Aorta (tissue), 5 donors: ENCODE results near the gene RIMS1. TPM values are rescaled to one million over a fixed set of nuclear protein-coding genes. Genes with fewer than 3 reads are reported as not detected.
"Not testable (repeated sequence)": the region's sequence is repeated elsewhere in the genome, so short reads cannot be mapped to it uniquely, and the experiment has no call there.

ENCODE experiments used
- ATAC-seq: fragments of 200-7000 bp; cut with Tn5 transposase; one replicate; pipeline ENCODE4 v1.9.1; 2022; ENCODE audit warnings: moderate library complexity; ENCODE audit not compliant: low FRiP score
- DNase-seq, 2 donors: peaks; one replicate each; pipeline ENCODE4 v3.0.0-alpha.2; 2020
- H3K27ac ChIP-seq, 2 donors: one replicate each; pipeline ENCODE4 v1.5.1; 2013; ENCODE audit warnings: low read length in 2 of 2, mild to moderate bottlenecking in 2 of 2, moderate library complexity in 2 of 2, control low read depth in 1 of 2, inconsistent platforms in 1 of 2, low read depth in 1 of 2
- H3K27me3 ChIP-seq, 2 donors: one replicate each; pipeline ENCODE4 v1.6.1; 2013; ENCODE audit warnings: control low read depth in 1 of 2, low read length in 1 of 2, mild to moderate bottlenecking in 1 of 2, moderate library complexity in 1 of 2; ENCODE audit not compliant: insufficient read depth in 2 of 2, control insufficient read depth in 1 of 2
- H3K36me3 ChIP-seq, 2 donors: one replicate each; pipeline ENCODE4 v1.6.1; 2013; ENCODE audit warnings: control low read depth in 1 of 2, low read length in 1 of 2, mild to moderate bottlenecking in 1 of 2; ENCODE audit not compliant: insufficient read depth in 2 of 2, control insufficient read depth in 1 of 2
- H3K4me1 ChIP-seq, 2 donors: one replicate each; pipeline ENCODE4 v1.6.1; 2013; ENCODE audit warnings: low read length in 2 of 2, control low read depth in 1 of 2, mild to moderate bottlenecking in 1 of 2, moderate library complexity in 1 of 2; ENCODE audit not compliant: insufficient read depth in 2 of 2, control insufficient read depth in 1 of 2
- H3K4me3 ChIP-seq, 2 donors: one replicate each; pipeline ENCODE4 v1.5.1; 2013; ENCODE audit warnings: low read length in 2 of 2, control low read depth in 1 of 2, mild to moderate bottlenecking in 1 of 2
- H3K9me3 ChIP-seq: one replicate; pipeline ENCODE4 v1.6.1; 2013; ENCODE audit warnings: mild to moderate bottlenecking, low read length; ENCODE audit not compliant: control insufficient read depth
- WGBS, 2 donors: extraction: QIAGEN DNeasy Blood & Tissue Kit; methylation state at CpG; one replicate each; pipeline ENCODE4 v1.1.7; 2013; 5-methylcytosine and 5-hydroxymethylcytosine counted together
- intact Hi-C, 2 donors: fragments of 100-400 bp; cut with DNase I; formaldehyde crosslinking; loops; one replicate each; pipeline versions ENCODE4 v1.14.2 to v1.15.0; 2022
- polyA plus RNA-seq, 2 donors: library from polyadenylated mRNA; stranded (reverse); fragments of 200-250 nt; gene quantifications; one replicate each; pipeline ENCODE4 v1.2.3, GENCODE V29; 2013
- total RNA-seq, 2 donors: library from RNA; stranded (reverse); fragmentation: NEBNext Ultra II Directional; extraction: Animal tissue kit (Norgen Biotek cat#: 25700); gene quantifications; one replicate each; pipeline ENCODE4 v1.2.1, GENCODE V29; 2021
- donor health status: healthy with polysubstance abuse.
- donor health status: Bipolar disorder and iron deficiency.
- donor health status: DM: no; HTN: no; CAD: no.
- donor health status: DM: no; HTN: no; CAD: no.
- donor health status: DM: yes; HTN: yes; CAD: no.

RIMS1 gene
- total and polyA plus RNA-seq, 4 donors, result under 0.01 to 5.7 (median 4.8) TPM; not detected in 1

DNA sequence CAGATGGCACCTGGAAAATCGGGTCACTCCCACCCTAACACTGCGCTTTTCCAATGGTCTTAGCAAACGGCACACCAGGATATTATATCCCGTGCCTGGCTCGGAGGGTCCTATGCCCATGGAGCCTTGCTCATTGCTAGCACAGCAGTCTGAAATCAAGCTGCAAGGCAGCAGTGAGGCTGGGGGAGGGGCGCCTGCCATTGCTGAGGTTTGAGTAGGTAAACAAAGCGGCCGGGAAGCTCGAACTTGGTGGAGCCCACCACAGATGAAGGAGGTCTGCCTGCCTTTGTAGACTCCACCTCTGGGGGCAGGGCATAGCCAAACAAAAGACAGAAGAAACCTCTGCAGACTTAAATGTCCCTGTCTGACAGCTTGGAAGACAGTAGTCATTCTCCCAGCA lies 120.2 kb downstream of the RIMS1 start:
- H3K36me3 ChIP-seq, H3K4me3 ChIP-seq, H3K27me3 ChIP-seq, H3K9me3 ChIP-seq, ATAC-seq, intact Hi-C loops, H3K4me1 ChIP-seq, H3K27ac ChIP-seq: not testable (repeated sequence)
- peak in 1 of 2 donors; percentile 44 for DNase-seq
- 93 to 94% methylated on average over 9 of the region's 9 CpGs for WGBS, 2 donors

DNA sequence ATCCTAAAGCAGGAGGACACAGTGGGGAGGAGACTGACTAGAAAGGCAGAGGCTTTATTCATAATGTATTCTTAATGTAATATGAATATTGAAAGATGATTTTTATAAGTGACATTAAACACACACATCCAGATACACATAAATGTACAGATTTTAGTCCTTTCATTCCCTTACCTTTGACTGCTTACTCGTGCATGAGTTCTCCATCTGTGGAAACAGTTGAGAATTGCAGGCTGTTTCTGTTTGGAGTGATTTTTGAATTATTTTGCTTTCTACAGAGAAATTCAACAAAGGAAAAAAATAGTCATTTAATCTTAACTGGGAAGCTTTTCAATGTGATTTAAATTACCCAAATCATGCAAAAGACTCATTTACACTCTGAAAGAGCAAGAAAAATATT lies 136.5 kb downstream of the RIMS1 start:
- 14 to 30% methylated on average over 1 of the region's 1 CpG for WGBS, 2 donors

DNA sequence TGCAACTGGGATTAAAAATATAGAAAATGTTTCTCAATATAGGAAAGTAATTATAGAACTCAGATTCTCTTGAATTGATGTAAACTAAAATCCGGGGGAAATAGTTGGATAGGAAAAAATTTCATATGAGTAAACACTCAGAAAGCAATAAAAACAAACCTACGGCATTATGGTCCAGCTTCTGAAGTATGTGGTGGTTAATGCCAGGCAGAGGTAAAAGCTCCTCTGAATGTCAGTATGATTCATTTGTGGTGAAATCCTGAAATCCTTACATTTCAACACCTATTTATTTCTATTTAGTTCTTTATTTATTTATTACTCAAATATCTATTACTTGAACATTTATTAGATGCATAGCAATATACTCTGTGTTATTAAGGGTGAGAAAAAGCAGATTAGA lies 145.1 kb downstream of the RIMS1 start:
- WGBS, 2 donors, result 8 to 16% methylated on average over 2 of the region's 2 CpGs
- H3K27ac ChIP-seq, result no peak overlapping the region
- ATAC-seq (no peak), DNase-seq (no peak)
- H3K27me3 ChIP-seq, result no peaks in the 10 kb centered on the region
- no peaks in the 10 kb centered on the region for H3K36me3 ChIP-seq
- no peaks in the 10 kb centered on the region for H3K9me3 ChIP-seq
- intact Hi-C loops, result no loop called here
- no peaks in the 10 kb centered on the region for H3K4me1 ChIP-seq
- no peak overlapping the region for H3K4me3 ChIP-seq

More for the DNA sequence above, 136.5 kb downstream of the RIMS1 start:
- intact Hi-C loops, result no loop called here
- no peak overlapping the region for H3K4me3 ChIP-seq
- ATAC-seq, result no peak
- no peak for DNase-seq
- no peak overlapping the region for H3K27ac ChIP-seq
- H3K9me3 ChIP-seq, result no peaks in the 10 kb centered on the region
- H3K36me3 ChIP-seq, result no peaks in the 10 kb centered on the region
- peaks cover 0 to 1% of the 10 kb centered on the region in 2 donors for H3K4me1 ChIP-seq
- H3K27me3 ChIP-seq, result no peaks in the 10 kb centered on the region

DNA sequence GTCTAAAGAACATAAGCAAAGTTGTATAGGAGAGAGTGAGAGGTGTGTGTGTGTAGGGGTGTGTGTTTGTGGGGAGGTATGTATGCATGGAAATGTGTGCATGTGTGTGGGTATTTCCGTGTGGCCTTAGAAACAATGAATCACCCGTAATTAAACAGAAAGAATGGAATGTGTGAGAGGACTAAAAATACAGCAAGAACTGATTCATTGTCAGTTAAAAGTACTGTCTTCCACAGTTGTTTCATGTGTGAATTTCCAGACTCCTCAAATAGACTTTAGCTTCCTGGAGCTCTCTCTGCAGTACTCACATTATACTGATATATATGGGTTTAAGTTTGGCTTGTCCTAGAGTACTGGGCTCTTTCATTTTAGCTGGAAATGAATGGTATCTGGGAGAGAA lies 145.7 kb downstream of the RIMS1 start:
- no peaks in the 10 kb centered on the region for H3K4me1 ChIP-seq
- H3K27ac ChIP-seq, result no peak overlapping the region
- intact Hi-C loops, result no loop called here
- 11 to 32% methylated on average over 2 of the region's 2 CpGs for WGBS, 2 donors
- no peaks in the 10 kb centered on the region for H3K36me3 ChIP-seq
- no peak for ATAC-seq
- H3K4me3 ChIP-seq, result no peak overlapping the region
- no peaks in the 10 kb centered on the region for H3K9me3 ChIP-seq
- DNase-seq, result no peak
- no peaks in the 10 kb centered on the region for H3K27me3 ChIP-seq

DNA sequence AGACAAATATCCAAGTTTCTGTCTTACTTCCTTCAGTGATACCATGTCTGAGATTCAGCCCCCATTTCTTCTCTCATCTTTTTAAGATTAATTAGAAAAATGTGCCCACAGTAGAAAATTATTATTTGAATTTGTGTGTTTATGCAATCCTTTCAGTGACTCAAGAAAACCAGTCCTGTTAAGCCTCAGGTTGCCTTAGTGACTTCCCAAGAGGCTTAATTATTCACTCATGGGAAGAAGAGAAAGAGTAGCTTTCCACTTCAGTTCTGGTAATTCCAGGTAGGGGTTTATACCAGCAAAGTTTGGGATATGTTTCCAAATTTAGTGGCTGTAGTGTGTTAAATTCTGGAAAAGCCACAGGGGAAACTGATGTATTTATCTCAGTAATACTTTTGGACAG lies 149.1 kb downstream of the RIMS1 start:
- intact Hi-C loops, result no loop called here
- Histone ChIP-seq H3K9me3 (no peaks in the 10 kb centered on the region), H3K4me1 (no peaks in the 10 kb centered on the region), H3K27me3 (no peaks in the 10 kb centered on the region), H3K36me3 (no peaks in the 10 kb centered on the region), H3K27ac (no peak overlapping the region), H3K4me3 (no peak overlapping the region)
- ATAC-seq, result no peak
- DNase-seq, result no peak

DNA sequence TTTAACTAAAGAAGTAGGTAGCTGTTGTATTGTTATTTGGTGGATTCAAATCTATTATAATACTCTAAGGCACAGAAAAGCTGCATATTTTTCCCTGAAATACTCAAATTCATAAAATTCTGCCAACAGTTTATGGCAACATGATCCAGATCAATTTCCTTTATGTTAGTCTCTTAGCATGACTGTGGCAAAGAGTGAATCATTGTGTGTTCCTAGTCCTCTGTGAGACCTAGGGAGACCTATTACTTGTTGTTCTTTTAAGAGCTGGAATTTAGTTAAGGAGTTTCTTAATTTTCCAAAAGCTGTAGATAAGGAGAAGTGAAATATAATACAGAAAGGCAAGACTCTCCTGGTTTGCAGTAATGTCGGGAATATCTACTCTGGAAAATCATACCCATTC lies 149.6 kb downstream of the RIMS1 start:
- no peaks in the 10 kb centered on the region for H3K4me1 ChIP-seq
- ATAC-seq (no peak), DNase-seq (no peak)
- H3K36me3 ChIP-seq, result no peaks in the 10 kb centered on the region
- H3K27ac ChIP-seq, result no peak overlapping the region
- no peaks in the 10 kb centered on the region for H3K9me3 ChIP-seq
- intact Hi-C loops, result no loop called here
- 79 to 81% methylated on average over 1 of the region's 1 CpG for WGBS, 2 donors
- H3K27me3 ChIP-seq, result no peaks in the 10 kb centered on the region
- no peak overlapping the region for H3K4me3 ChIP-seq

DNA sequence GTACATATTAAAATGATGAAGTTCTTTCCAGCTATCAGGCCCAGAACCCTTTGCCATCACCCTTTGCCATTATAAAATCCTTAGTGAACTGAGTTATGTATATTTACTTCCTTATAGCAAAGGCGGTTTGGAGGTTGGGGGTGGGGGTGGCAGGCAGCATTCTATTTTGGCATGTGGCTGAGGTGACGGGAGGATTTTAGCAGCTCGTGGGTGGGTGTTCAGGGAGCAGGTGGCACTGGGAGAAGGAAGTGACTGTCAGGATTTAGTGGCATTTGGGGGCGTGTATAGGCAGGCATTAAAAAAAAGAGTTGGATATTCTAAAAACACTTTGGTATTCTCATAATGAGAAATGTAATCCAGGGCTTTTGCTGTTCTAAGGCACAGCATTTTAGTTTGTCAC lies 150.7 kb downstream of the RIMS1 start:
- DNase-seq (no peak), ATAC-seq (no peak)
- H3K27ac ChIP-seq, result no peak overlapping the region
- no peaks in the 10 kb centered on the region for H3K4me1 ChIP-seq
- 27 to 28% methylated on average over 4 of the region's 4 CpGs for WGBS, 2 donors
- H3K4me3 ChIP-seq, result no peak overlapping the region
- no peaks in the 10 kb centered on the region for H3K9me3 ChIP-seq
- H3K27me3 ChIP-seq, result no peaks in the 10 kb centered on the region
- no peaks in the 10 kb centered on the region for H3K36me3 ChIP-seq
- intact Hi-C loops, result no loop called here

DNA sequence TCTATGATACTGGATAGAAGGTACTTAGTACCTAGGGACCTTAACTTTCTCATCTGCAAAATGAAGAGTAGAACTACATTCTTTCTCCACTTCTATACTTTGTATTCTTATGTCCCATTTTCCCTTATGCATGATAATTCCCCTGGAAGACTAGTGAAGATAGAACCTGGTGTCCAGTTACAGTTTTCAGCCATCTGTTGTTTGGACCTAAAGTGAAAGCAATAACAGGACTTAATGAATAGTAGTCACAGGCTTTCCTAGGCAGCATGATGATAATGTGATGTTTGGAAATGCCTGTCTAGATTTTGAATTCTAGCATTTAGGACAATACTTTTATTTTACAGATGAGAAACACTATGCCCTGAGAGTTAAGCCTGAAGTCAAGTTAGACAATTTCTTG lies 153.8 kb downstream of the RIMS1 start:
- DNase-seq, result no peak
- H3K4me3 ChIP-seq, result no peak overlapping the region
- no peaks in the 10 kb centered on the region for H3K36me3 ChIP-seq
- no peaks in the 10 kb centered on the region for H3K4me1 ChIP-seq
- no peak overlapping the region for H3K27ac ChIP-seq
- ATAC-seq, result no peak
- no peaks in the 10 kb centered on the region for H3K9me3 ChIP-seq
- H3K27me3 ChIP-seq, result no peaks in the 10 kb centered on the region
- intact Hi-C loops, result no loop called here

DNA sequence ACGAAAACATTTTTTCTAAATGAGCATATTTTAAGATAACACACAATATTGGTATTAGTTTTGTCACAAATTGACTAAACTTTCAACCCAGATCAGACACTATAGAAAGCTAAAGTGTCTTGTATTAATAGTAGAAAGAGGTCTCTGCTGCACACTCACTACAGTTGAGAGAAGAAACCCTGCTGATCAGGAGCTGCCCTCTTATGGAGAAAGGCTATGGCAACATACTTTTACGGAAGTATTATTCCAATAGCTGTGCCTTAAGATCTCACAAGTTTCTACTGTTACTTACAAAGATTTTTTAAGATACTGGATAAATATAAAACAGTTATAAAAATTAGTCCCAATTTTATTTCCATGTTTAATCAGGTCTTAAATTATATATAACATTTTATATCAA lies 155.7 kb downstream of the RIMS1 start:
- DNase-seq, result no peak
- H3K27ac ChIP-seq, result no peak overlapping the region
- no peaks in the 10 kb centered on the region for H3K9me3 ChIP-seq
- no peak overlapping the region for H3K4me3 ChIP-seq
- 49 to 61% methylated on average over 2 of the region's 2 CpGs for WGBS, 2 donors
- H3K4me1 ChIP-seq, result no peaks in the 10 kb centered on the region
- no peaks in the 10 kb centered on the region for H3K36me3 ChIP-seq
- no peak for ATAC-seq
- no peaks in the 10 kb centered on the region for H3K27me3 ChIP-seq
- intact Hi-C loops, result no loop called here
